ENCODE data around the gene IQGAP2.

- TF ChIP-seq CTCF (IDR thresholded peaks at IDR 0.05) (no peak), POLR2A (IDR thresholded peaks at IDR 0.05) (no peak)
Measured at GRCh38 chr5:76709762-76710161, 306.7 kb downstream of the IQGAP2 start.

Measured in testis (tissue), 2 donors.